Measurements from ENCODE around the gene CYTH4.
"Not testable (repeated sequence)": the region's sequence is repeated elsewhere in the genome, so short reads cannot be mapped to it uniquely, and the experiment has no call there.

CYTH4 gene

GRCh38 chr22:37319469-37319868 lies 37.2 kb downstream of the CYTH4 start:
- DNase-seq (ENCODE audit: low read depth, low spot score): no peak

DNA sequence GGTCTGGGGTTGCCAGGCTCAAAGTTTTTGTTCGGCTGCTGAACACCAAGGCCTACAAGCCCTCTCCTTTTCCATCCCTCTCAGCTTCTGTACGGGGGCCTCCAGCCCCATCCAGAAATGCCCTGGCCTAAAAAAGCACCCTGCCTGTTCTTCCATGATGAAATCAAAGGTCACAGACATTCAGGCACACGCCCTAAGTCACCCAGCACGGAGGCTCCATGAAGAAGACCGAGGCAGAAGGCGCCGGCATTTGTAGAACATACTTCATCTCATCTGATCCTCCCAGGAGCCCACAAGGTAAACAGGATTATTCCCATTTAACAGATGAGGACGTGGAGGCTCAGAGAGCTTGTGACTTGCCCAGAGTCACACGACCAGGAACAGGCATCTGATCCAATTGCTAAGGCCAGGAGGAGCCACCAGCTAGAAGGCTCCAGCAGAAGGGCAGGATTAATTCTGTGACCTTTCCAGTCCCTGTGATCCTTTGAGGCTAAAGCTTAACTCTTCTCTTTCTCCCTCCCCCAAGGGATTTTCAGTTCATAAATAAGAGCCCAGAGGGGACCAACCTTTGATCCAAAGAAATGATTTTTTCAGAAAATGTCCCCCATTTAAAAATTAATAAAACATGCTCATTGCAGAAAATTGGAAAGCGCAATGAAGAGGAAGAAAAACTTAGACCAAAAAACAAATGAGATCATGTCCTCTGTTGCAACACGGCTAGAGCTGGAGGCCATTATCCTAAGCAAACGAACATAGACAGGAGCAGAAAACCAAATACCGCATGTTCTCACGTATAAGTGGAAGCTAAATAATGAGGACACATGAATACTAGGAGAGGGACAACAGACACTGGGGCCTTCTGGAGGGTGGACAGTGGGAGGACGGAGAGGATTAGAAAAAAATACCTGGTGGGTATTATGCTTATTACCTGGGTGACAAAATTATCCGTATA lies 38.7 kb downstream of the CYTH4 start:
- no peak overlapping the region for H3K9ac ChIP-seq (ENCODE audit: insufficient read length)
- no peaks in the 10 kb centered on the region for H3K36me3 ChIP-seq (ENCODE audit: insufficient read depth, low read length)
- no peak for TF ChIP-seq POLR2AphosphoS5 (IDR thresholded peaks at IDR 0.05; ENCODE audit: borderline replicate concordance, low read depth, low read length)
- no peak for DNase-seq (ENCODE audit: low read depth, low spot score)
- no peak overlapping the region for H3K27ac ChIP-seq
- no peak overlapping the region for H3K4me3 ChIP-seq
- no peaks in the 10 kb centered on the region for H3K9me3 ChIP-seq (ENCODE audit: low read depth, low read length)

More at GRCh38 chr22:37319469-37319868, 37.2 kb downstream of the CYTH4 start:
- Histone ChIP-seq H3K27ac (no peak overlapping the region), H3K4me3 (no peak overlapping the region), H3K36me3 (ENCODE audit: insufficient read depth, low read length) (no peaks in the 10 kb centered on the region), H3K9me3 (ENCODE audit: low read depth, low read length) (no peaks in the 10 kb centered on the region), H3K9ac (ENCODE audit: insufficient read length) (no peak overlapping the region)
- TF ChIP-seq FOXP2 (optimal IDR thresholded peaks at IDR 0.05; ENCODE audit: control extremely low read depth, extremely low read length, insufficient read depth): no peak
- no peak for TF ChIP-seq POLR2AphosphoS5 (IDR thresholded peaks at IDR 0.05; ENCODE audit: borderline replicate concordance, low read depth, low read length)

GRCh38 chr22:37324340-37325038 lies 42.2 kb downstream of the CYTH4 start:
- Histone ChIP-seq H3K27ac (no peak overlapping the region), H3K4me3 (no peak overlapping the region), H3K36me3 (ENCODE audit: insufficient read depth, low read length) (no peaks in the 10 kb centered on the region), H3K9ac (ENCODE audit: insufficient read length) (no peak overlapping the region), H3K9me3 (ENCODE audit: low read depth, low read length) (no peaks in the 10 kb centered on the region)
- DNase-seq (ENCODE audit: low read depth, low spot score): no peak
- TF ChIP-seq EZH2 (IDR thresholded peaks at IDR 0.05): no peak
- TF ChIP-seq FOXP2 (optimal IDR thresholded peaks at IDR 0.05; ENCODE audit: control extremely low read depth, extremely low read length, insufficient read depth): no peak
- TF ChIP-seq POLR2AphosphoS5 (IDR thresholded peaks at IDR 0.05; ENCODE audit: borderline replicate concordance, low read depth, low read length): no peak

DNA sequence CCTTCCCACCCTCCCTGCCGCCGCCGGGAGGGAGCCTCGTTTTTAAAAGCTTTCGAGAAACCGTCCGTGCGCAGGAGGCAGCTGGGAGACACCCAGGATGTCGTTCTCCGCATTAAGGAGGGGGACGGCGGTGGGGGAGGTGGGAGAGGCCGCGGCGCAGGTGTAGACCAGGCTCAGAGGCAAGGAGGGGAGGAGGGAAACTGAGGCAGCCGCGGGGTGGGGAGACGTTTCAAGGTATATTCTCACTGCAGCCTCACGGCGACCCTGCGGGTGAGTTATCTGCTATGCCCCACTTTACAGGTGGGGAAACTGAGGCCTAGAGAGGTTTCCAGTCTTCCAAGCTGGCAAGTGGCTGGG lies 42.7 kb downstream of the CYTH4 start:
- H3K9ac ChIP-seq (ENCODE audit: insufficient read length): no peak overlapping the region
- TF ChIP-seq FOXP2 (optimal IDR thresholded peaks at IDR 0.05; ENCODE audit: control extremely low read depth, extremely low read length, insufficient read depth): no peak
- no peak for TF ChIP-seq POLR2AphosphoS5 (IDR thresholded peaks at IDR 0.05; ENCODE audit: borderline replicate concordance, low read depth, low read length)
- TF ChIP-seq EZH2 (IDR thresholded peaks at IDR 0.05): no peak
- no peak overlapping the region for H3K27ac ChIP-seq
- H3K36me3 ChIP-seq (ENCODE audit: insufficient read depth, low read length): no peaks in the 10 kb centered on the region
- DNase-seq (ENCODE audit: low read depth, low spot score): no peak
- no peaks in the 10 kb centered on the region for H3K9me3 ChIP-seq (ENCODE audit: low read depth, low read length)
- no peak overlapping the region for H3K4me3 ChIP-seq

GRCh38 chr22:37326726-37327125 lies 44.4 kb downstream of the CYTH4 start:
- Histone ChIP-seq H3K9me3 (ENCODE audit: low read depth, low read length) (no peaks in the 10 kb centered on the region), H3K36me3 (ENCODE audit: insufficient read depth, low read length) (no peaks in the 10 kb centered on the region), H3K9ac (ENCODE audit: insufficient read length) (no peak overlapping the region), H3K4me3 (no peak overlapping the region), H3K27ac (no peak overlapping the region)
- no peak for DNase-seq (ENCODE audit: low read depth, low spot score)
- TF ChIP-seq POLR2AphosphoS5 (IDR thresholded peaks at IDR 0.05; ENCODE audit: borderline replicate concordance, low read depth, low read length): no peak
- TF ChIP-seq EZH2 (IDR thresholded peaks at IDR 0.05): no peak

GRCh38 chr22:37328017-37328416 lies 45.7 kb downstream of the CYTH4 start:
- Histone ChIP-seq H3K4me3 (no peak overlapping the region), H3K9ac (ENCODE audit: insufficient read length) (no peak overlapping the region), H3K9me3 (ENCODE audit: low read depth, low read length) (no peaks in the 10 kb centered on the region), H3K27ac (no peak overlapping the region), H3K36me3 (ENCODE audit: insufficient read depth, low read length) (no peaks in the 10 kb centered on the region)
- TF ChIP-seq FOXP2 (optimal IDR thresholded peaks at IDR 0.05; ENCODE audit: control extremely low read depth, extremely low read length, insufficient read depth): no peak
- no peak for TF ChIP-seq EZH2 (IDR thresholded peaks at IDR 0.05)
- TF ChIP-seq POLR2AphosphoS5 (IDR thresholded peaks at IDR 0.05; ENCODE audit: borderline replicate concordance, low read depth, low read length): no peak
- no peak for DNase-seq (ENCODE audit: low read depth, low spot score)

- H3K4me3 ChIP-seq; DNase-seq (ENCODE audit: low read depth, low spot score); H3K36me3 ChIP-seq (ENCODE audit: insufficient read depth, low read length); H3K9ac ChIP-seq (ENCODE audit: insufficient read length); H3K27ac ChIP-seq; H3K9me3 ChIP-seq (ENCODE audit: low read depth, low read length): not testable (repeated sequence)
These were observed 46.4 kb downstream of the CYTH4 start for GRCh38 chr22:37328538-37329237.

- Histone ChIP-seq H3K9ac (ENCODE audit: insufficient read length) (no peak overlapping the region), H3K9me3 (ENCODE audit: low read depth, low read length) (no peaks in the 10 kb centered on the region), H3K36me3 (ENCODE audit: insufficient read depth, low read length) (no peaks in the 10 kb centered on the region), H3K4me3 (no peak overlapping the region), H3K27ac (no peak overlapping the region)
- DNase-seq (ENCODE audit: low read depth, low spot score): no peak
- no peak for TF ChIP-seq EZH2 (IDR thresholded peaks at IDR 0.05)
- no peak for TF ChIP-seq POLR2AphosphoS5 (IDR thresholded peaks at IDR 0.05; ENCODE audit: borderline replicate concordance, low read depth, low read length)
- TF ChIP-seq FOXP2 (optimal IDR thresholded peaks at IDR 0.05; ENCODE audit: control extremely low read depth, extremely low read length, insufficient read depth): no peak
These were observed 47.2 kb downstream of the CYTH4 start for GRCh38 chr22:37329238-37330140.
